ENCODE results near the gene ADCY7. TPM values are rescaled to one million over a fixed set of nuclear protein-coding genes. Genes with fewer than 3 reads are reported as not detected.

The ADCY7 gene
- total and polyA plus RNA-seq, 3 donors from 2014 or later: 5.9 to 9.4 (median 5.9) TPM

DNA sequence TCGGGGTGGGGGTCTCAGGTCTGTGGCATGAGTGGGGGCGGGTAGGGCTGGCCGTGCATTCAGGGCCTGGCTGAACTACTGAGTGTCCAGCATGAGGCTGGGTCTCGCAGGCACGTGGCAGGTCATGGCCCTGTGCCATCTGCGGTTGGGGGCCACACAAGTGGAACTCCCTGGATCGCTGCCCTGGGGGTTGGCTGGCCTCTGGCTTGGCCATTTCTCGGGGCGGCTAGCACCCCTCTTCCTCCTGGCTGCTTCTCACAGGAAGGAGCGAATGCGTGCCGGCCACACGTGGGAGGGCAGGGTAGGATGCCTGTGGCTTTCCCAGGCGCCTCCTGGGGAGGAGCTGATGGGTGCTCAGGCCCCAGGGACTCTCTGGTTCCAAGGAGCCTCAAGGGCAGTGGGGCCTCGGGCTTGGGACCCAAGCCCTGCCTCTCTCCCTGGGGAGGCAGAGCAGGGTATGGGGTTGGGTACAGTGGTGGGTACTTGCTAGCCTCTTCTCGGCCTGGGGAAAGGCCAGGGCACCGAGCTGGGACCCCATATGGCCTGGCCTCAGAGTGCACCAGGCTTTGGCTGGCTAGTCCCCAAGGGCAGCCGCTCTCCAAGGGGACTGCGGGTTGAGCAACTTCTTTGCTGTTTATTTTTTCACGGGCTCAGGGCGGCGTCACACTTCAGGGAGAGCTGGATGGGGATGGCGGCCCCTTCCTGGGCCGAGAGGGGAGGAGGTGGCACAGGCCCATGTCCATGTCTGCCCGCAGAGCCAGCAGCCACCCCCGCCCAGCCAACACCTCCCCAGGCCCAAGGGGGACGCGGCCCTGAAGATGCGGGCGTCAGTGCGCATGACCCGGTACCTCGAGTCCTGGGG, 37.5 kb downstream of the ADCY7 start:
- no peak overlapping the region for H3K27ac ChIP-seq
- no peaks in the 10 kb centered on the region for H3K36me3 ChIP-seq (ENCODE audit: low read depth, missing control alignments)
- no peak for DNase-seq
- H3K27me3 ChIP-seq: no peaks in the 10 kb centered on the region
- H3K4me3 ChIP-seq: no peak overlapping the region
- no peaks in the 10 kb centered on the region for H3K4me1 ChIP-seq
- no peaks in the 10 kb centered on the region for H3K9me3 ChIP-seq
- intact Hi-C loops (cut with DNase I; ENCODE audit: low total_unique reads): no loop called here
- TF ChIP-seq, protein P1, sequence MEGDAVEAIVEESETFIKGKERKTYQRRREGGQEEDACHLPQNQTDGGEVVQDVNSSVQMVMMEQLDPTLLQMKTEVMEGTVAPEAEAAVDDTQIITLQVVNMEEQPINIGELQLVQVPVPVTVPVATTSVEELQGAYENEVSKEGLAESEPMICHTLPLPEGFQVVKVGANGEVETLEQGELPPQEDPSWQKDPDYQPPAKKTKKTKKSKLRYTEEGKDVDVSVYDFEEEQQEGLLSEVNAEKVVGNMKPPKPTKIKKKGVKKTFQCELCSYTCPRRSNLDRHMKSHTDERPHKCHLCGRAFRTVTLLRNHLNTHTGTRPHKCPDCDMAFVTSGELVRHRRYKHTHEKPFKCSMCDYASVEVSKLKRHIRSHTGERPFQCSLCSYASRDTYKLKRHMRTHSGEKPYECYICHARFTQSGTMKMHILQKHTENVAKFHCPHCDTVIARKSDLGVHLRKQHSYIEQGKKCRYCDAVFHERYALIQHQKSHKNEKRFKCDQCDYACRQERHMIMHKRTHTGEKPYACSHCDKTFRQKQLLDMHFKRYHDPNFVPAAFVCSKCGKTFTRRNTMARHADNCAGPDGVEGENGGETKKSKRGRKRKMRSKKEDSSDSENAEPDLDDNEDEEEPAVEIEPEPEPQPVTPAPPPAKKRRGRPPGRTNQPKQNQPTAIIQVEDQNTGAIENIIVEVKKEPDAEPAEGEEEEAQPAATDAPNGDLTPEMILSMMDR (IDR thresholded peaks at IDR 0.05): no peak
- TF ChIP-seq POLR2A (IDR thresholded peaks at IDR 0.05): no peak
- WGBS, 2 donors: 86 to 89% methylated on average over 16 to 33 of the region's 33 CpGs

DNA sequence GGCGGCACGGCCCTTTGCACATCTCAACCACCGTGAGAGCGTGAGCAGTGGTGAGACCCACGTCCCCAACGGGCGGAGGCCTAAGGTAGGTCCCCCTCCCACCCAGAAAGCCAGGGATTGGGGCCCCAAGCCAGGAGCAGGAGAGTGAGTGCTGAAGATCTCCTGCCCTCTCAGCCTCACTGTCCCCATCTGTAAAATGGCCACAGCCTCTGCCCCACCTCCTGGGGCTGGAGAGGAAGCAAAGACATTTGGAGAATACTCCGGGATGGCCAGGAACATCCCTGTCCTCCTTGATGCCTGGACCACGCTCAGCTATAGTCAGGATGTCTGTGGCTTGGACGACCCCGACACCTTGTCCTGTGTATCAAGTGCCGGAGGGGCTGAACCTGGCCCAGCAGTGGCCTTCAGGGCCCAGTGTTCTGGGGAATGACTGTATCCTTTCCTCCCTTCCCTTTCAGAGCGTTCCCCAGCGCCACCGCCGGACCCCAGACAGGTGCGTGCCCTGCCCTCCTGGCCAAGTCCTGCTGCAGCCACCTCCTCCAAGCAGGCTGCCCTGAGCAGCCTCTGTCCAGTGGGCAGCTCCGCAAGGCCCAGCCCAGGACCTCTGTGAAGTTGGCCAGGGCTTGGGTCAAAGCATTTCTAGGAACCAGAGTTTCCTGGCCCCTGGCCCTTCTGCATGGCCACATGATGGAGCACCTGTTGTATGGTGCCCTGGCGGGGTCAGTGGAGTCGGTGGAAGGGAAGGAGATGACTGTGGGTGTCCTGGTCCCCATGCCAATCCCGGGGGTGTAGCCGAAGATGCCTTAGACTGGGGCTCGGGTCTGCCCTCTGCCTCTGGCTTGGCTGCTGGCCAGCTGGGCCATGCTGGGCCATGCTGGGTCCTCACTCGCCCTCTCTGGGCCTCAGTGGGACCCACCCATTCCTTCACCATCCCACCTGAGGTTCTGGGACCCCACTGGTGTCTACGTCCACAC, 38.4 kb downstream of the ADCY7 start:
- H3K4me3 ChIP-seq: no peak overlapping the region
- peaks cover 9% of the 10 kb centered on the region for H3K4me1 ChIP-seq
- TF ChIP-seq POLR2A (IDR thresholded peaks at IDR 0.05): no peak
- TF ChIP-seq, protein P1 (IDR thresholded peaks at IDR 0.05): no peak
- H3K27me3 ChIP-seq: no peaks in the 10 kb centered on the region
- DNase-seq: no peak
- H3K27ac ChIP-seq: no peak overlapping the region
- H3K9me3 ChIP-seq: no peaks in the 10 kb centered on the region
- no peaks in the 10 kb centered on the region for H3K36me3 ChIP-seq (ENCODE audit: low read depth, missing control alignments)
- 95 to 100% methylated on average over 4 to 25 of the region's 25 CpGs for WGBS, 2 donors
- intact Hi-C loops (cut with DNase I; ENCODE audit: low total_unique reads): no loop called here

DNA sequence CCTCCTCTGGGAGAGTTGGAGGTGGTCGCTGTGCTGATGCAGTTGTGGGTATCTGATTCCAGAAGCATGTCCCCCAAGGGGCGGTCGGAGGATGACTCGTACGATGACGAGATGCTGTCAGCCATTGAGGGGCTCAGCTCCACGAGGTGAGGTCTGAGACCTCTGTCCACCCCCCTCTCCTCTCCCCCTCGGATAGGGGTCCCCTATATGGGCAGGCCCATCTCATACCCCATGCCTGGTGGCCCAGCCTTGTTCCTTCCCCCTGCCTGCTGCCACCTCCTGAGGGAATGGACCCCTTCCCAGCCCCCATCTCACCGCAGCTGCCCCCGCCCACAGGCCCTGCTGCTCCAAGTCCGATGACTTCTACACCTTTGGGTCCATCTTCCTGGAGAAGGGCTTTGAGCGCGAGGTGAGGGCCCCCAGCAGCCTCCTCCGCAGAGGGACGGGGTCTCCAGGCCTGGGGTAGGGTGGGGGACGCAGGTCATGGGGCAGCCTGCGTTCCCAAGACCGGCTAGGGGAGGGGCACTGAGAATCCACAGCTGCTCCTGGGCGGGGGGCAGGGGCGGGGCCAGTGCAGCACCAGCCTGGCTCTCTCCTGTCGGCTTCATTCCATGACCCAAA, 39.2 kb downstream of the ADCY7 start:
- 93 to 96% methylated on average over 3 to 21 of the region's 21 CpGs for WGBS, 2 donors
- TF ChIP-seq, protein P1 (IDR thresholded peaks at IDR 0.05): no peak
- no peak for TF ChIP-seq POLR2A (IDR thresholded peaks at IDR 0.05)
- H3K27ac ChIP-seq: no peak overlapping the region
- H3K9me3 ChIP-seq: no peaks in the 10 kb centered on the region
- no peaks in the 10 kb centered on the region for H3K36me3 ChIP-seq (ENCODE audit: low read depth, missing control alignments)
- peaks cover 17% of the 10 kb centered on the region for H3K4me1 ChIP-seq
- H3K4me3 ChIP-seq: no peak overlapping the region
- DNase-seq: no peak
- no peaks in the 10 kb centered on the region for H3K27me3 ChIP-seq
- intact Hi-C loops (cut with DNase I; ENCODE audit: low total_unique reads): no loop called here

DNA sequence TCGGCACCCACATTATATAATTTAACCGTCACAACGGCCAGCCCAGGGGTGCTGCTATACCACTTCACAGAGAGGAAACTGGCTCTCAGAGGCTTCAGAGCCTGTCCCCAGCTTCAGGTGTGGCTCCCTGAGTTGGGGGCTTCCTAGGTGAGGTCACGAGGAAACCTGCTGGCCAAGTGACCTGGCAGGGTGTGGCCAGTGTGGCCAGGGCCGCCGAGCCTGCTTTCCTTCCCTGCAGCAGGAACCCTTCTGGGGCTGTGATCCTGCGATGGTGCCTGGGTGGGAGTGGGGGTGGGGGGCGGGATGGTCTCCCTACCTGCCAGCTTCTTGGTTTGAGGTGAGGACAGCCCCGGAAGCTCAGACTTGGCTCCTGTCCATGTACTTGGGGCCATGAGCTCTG, 39.9 kb downstream of the ADCY7 start:
- no peaks in the 10 kb centered on the region for H3K9me3 ChIP-seq
- no peak for DNase-seq
- 72 to 83% methylated on average over 5 to 9 of the region's 9 CpGs for WGBS, 2 donors
- H3K36me3 ChIP-seq (ENCODE audit: low read depth, missing control alignments): no peaks in the 10 kb centered on the region
- TF ChIP-seq, protein P1 (IDR thresholded peaks at IDR 0.05): no peak
- no peak for TF ChIP-seq POLR2A (IDR thresholded peaks at IDR 0.05)
- H3K4me1 ChIP-seq: peaks cover 19% of the 10 kb centered on the region
- no peak overlapping the region for H3K4me3 ChIP-seq
- intact Hi-C loops (cut with DNase I; ENCODE audit: low total_unique reads): no loop called here
- H3K27me3 ChIP-seq: no peaks in the 10 kb centered on the region
- no peak overlapping the region for H3K27ac ChIP-seq
